Caki2 (cell line): ENCODE measurements around the gene SHROOM3. TPM values are rescaled to one million over a fixed set of nuclear protein-coding genes. Genes with fewer than 3 reads are reported as not detected.

Source experiments
- DNase-seq: peaks from one replicate; pipeline ENCODE4 v3.0.0-alpha.2; 2015; ENCODE audit warnings: low read depth
- in situ Hi-C: cut with HindIII; loops from 2 replicates; pipeline ENCODE4 v1.10.0; 2016; ENCODE audit warnings: low sequenced_read_pairs, low pct_unique_long_range_greater_than_20kb, mixed read lengths
- total RNA-seq: library from RNA; depleted of rRNA; stranded (reverse); fragments of >200 nt; shearing (Covaris generic); gene quantifications from 2 replicates; pipeline ENCODE4 v1.2.3, GENCODE V29; 2014; ENCODE audit warnings: low replicate concordance

The SHROOM3 gene
- total RNA-seq, 1 experiment from 2014 or later = 20.2 TPM

GRCh38 chr4:76654791-76655190 lies 219.8 kb downstream of the SHROOM3 start:
- in situ Hi-C loops = no loop called here
- no peak for DNase-seq

- in situ Hi-C loops = no loop called here
- no peak for DNase-seq
Measured at GRCh38 chr4:76655566-76656479, 220.8 kb downstream of the SHROOM3 start.

GRCh38 chr4:76657443-76657842 lies 222.4 kb downstream of the SHROOM3 start:
- DNase-seq = no peak
- in situ Hi-C loops = no loop called here

DNA sequence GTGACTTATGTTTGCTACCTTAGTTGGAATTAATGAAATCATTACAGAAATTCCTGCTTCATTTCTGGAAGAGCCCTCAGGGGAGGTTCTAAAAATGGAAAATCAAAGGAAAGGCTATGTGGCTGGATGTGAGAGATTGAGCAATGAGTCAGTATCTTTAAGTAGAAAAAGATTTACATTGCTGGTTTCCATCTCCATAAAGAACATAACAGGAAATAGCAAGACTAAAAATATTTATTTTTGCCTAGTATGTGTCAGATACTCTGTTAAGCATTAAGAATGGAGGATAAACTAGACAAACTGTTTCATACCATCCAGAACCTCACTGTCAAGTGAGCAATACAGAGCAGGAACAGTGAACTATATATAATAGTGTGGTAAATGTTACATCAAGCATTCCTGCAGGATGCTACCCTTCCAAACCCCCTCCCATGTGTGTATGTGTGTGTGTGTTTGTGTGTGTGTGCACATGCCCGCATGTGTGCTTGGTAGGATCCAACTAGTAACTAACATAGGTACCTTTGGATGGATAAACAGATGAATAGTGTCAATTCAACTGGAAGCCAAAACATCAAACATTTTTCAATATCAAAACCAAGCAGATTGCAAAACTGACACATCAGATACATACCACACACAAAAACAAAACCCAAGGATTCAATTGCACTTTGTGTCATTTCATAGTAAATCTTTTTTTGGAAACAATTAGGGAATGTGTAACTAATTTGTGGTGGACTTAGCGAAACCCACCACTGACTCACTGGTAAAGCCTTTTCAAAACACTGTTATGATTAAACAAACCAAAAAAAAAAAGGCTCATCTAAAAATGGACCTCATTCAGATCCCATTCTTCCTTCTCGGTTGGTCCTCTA lies 223.4 kb downstream of the SHROOM3 start:
- DNase-seq = peak; percentile 29
- in situ Hi-C loops = no loop called here

DNA sequence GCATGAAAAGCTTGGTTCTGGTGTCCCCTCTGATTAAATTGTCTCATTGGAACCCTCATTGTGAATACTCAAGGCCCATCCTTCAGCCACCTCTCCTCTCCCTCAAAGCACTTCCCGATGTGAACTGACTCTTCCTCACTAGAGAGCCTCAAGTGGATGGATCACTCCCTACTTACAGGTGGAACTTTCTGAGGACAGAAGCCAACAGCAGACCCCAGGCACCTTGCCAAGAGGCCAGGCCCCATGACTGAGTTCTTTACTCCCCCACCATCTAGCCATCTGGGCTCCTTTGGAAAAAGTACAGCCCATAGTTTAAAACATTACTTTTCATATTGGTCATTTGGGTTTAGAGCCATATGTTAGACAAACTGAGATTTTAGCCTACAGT lies 224.1 kb downstream of the SHROOM3 start:
- in situ Hi-C loops = no loop called here
- DNase-seq = no peak

DNA sequence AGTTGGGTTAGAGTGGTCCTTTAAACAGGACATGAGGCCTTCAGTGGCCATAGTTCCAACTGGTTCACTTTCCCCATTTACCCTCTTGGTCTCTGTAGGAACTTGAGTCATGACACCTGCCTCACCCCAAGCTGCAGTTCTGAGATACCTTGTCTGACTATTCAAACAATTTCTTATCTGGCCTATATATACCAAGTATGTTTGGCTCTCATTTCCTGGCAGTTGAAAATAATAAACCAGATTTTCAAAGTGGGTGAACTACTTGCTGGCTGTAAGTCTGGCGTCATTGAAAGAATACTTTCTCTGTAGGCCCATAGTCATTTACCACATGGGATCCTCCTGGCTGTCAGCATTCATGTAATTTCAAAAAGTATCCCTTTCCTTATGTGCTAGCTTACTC lies 228.8 kb downstream of the SHROOM3 start:
- in situ Hi-C loops = no loop called here
- DNase-seq = no peak

- peak; percentile 53 for DNase-seq
Measured at GRCh38 chr4:76665153-76665552, 230.1 kb downstream of the SHROOM3 start.

DNA sequence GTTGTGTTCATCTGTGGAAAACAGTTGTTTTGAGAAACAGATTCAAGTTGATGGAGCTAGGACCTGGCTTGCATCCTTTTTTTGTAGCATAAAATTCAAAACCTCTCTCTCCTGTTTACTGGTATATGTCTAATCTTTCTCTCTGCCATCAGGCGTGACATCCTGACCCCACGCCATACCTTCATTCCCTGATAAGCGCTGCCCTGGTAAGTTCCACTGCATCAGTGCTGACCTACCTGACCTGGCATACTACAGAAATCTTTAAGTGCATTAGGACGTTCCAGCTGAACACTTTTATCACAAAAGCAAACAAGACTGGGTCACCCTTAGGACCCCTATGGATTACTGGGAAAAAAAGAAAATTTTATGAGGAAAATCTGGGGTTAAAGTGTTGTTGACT lies 230.7 kb downstream of the SHROOM3 start:
- in situ Hi-C loops = no loop called here
- DNase-seq = no peak

More at GRCh38 chr4:76665153-76665552, 230.1 kb downstream of the SHROOM3 start:
- in situ Hi-C loops = no loop called here

GRCh38 chr4:76666944-76667532 lies 232.0 kb downstream of the SHROOM3 start:
- in situ Hi-C loops = no loop called here
- no peak for DNase-seq

DNA sequence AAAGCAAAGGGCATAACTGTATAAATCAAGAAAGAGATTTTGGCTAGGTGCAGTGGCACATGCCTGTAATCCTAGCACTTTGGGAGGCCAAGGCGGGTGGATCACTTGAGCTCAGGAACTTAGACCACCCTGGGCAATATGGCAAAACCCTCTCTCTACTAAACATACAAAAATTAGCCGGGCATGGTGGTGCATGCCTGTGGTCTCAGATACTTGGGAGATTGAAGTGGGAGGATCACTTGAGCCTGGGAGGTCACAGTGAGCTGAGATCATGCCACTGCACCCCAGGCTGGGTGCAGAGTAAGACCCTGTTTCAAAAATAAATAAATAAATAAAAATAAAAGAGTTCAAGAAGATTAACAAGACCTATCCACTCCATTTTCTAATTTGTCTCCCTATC lies 235.6 kb downstream of the SHROOM3 start:
- DNase-seq = no peak
- in situ Hi-C loops = no loop called here

GRCh38 chr4:76673362-76673761 lies 238.3 kb downstream of the SHROOM3 start:
- DNase-seq = no peak
- in situ Hi-C loops = no loop called here

- in situ Hi-C loops = no loop called here
- no peak for DNase-seq
Measured at GRCh38 chr4:76674983-76675382, 240.0 kb downstream of the SHROOM3 start.

DNA sequence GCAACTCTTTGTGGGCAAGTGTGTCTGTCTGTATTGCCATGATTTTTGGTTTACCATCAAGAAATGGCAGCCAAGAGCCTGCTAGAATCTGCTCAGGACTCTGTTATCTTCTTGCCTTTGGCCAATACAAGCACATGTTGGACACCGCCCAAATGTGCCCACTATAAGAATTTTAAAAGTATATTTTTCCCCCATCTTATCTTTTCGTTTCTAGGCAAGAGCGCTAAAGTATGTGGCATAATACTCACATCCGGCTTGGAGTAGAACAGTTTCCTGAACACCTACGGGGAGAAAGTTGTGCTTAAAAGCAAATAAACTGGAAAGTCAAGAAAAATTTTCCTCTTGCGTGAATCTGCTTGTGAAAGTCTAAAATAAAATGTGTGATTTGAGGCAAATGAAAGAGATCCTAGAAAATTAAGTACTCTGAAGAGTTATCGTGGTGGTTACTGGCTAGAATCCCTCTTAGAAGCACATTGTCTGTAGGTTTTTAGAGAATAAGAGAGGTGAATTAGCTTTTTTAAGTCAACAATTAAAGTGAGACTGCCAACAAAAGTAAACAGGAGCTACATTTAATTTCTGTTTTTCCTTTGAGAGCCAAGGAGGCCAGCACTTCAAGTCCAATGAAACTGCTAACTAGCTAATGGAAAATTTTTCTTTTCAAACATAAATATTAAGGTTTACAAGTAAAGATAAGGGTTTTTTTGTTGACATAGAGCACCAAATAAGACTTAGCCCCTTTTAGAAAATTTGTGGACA lies 242.7 kb downstream of the SHROOM3 start:
- DNase-seq = no peak
- in situ Hi-C loops = no loop called here

DNA sequence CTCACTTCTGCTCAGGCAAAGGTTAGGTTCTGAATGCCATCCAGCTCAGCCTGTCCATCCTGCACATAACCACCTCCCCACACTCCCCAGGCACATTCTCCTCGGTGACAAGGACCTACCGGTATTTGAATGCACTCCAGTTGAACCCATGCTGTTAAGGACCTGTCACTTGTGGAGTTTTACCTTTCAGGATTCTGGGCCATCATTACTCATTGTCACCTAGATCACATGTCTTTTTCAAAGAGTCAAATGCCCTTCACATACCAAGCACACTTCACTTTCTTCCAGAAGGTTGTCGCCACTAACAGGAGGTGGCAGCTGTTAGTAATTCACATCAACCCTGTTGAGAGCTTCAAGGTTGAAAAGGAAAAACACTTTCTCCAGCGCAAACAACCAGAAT lies 244.7 kb downstream of the SHROOM3 start:
- no peak for DNase-seq
- in situ Hi-C loops = no loop called here

GRCh38 chr4:76680952-76681351 lies 245.9 kb downstream of the SHROOM3 start:
- in situ Hi-C loops = no loop called here
- no peak for DNase-seq

GRCh38 chr4:76681996-76682395 lies 247.0 kb downstream of the SHROOM3 start:
- in situ Hi-C loops = no loop called here
- no peak for DNase-seq

- in situ Hi-C loops = no loop called here
Measured at GRCh38 chr4:76683144-76683543, 248.1 kb downstream of the SHROOM3 start.

GRCh38 chr4:76687746-76688448 lies 252.9 kb downstream of the SHROOM3 start:
- in situ Hi-C loops = no loop called here
- peak; percentile 11 for DNase-seq

More at GRCh38 chr4:76683144-76683543, 248.1 kb downstream of the SHROOM3 start:
- no peak for DNase-seq
